GM18505 (cell line): Measurements from ENCODE around the gene NOTCH4.
A peak's percentile ranks its signal among the peaks of the same experiment; 100 is the strongest.
"Not testable (repeated sequence)": the region's sequence is repeated elsewhere in the genome, so short reads cannot be mapped to it uniquely, and the experiment has no call there.

ENCODE experiments used
- ATAC-seq: cut with Tn5 transposase; IDR thresholded peaks from one replicate; pipeline ENCODE4 v1.9.1; 2021; ENCODE audit not compliant: unreplicated experiment
- POLR2A ChIP-seq: IDR thresholded peaks from 4 replicates; pipeline ENCODE4 v1.6.1; 2011; ENCODE audit warnings: borderline replicate concordance; ENCODE audit not compliant: insufficient read depth, insufficient read length; ENCODE audit errors: extremely low read depth

Gene NOTCH4

GRCh38 chr6:32194388-32194787, 29.5 kb downstream of the NOTCH4 start:
- no peak for TF ChIP-seq POLR2A

GRCh38 chr6:32193096-32193495, 30.8 kb downstream of the NOTCH4 start:
- ATAC-seq, result not testable (repeated sequence)

More at GRCh38 chr6:32194388-32194787, 29.5 kb downstream of the NOTCH4 start:
- no peak for ATAC-seq

GRCh38 chr6:32192608-32193039, 31.2 kb downstream of the NOTCH4 start, which contains the start of gene GPSM3:
Gene GPSM3, minus strand, starts transcription at chr6:32192643. Its CDS starts 130 bp downstream, at chr6:32192513.
- peak; percentile 72 for TF ChIP-seq POLR2A
- ATAC-seq, result no peak

GRCh38 chr6:32191696-32192607, 31.9 kb downstream of the NOTCH4 start:
- ATAC-seq, result no peak

GRCh38 chr6:32190911-32191677, 32.8 kb downstream of the NOTCH4 start:
- ATAC-seq, result no peak
- no peak for TF ChIP-seq POLR2A

More at GRCh38 chr6:32191696-32192607, 31.9 kb downstream of the NOTCH4 start:
- peak; percentile 41 for TF ChIP-seq POLR2A

GRCh38 chr6:32190054-32190851, 33.6 kb downstream of the NOTCH4 start, which contains the start of gene PBX2:
Gene PBX2, minus strand, starts transcription at chr6:32190202. Its CDS starts 287 bp downstream, at chr6:32189915.
- peak; percentile 84 for TF ChIP-seq POLR2A
- peak; percentile 59 for ATAC-seq

GRCh38 chr6:32189742-32190053, 34.2 kb downstream of the NOTCH4 start:
- TF ChIP-seq POLR2A, result no peak
- ATAC-seq, result no peak

- ATAC-seq, result no peak
- no peak for TF ChIP-seq POLR2A
These were observed 34.7 kb downstream of the NOTCH4 start for GRCh38 chr6:32189069-32189741.

GRCh38 chr6:32188381-32189068, 35.3 kb downstream of the NOTCH4 start:
- no peak for TF ChIP-seq POLR2A
- ATAC-seq, result no peak

GRCh38 chr6:32187725-32188380, 36.0 kb downstream of the NOTCH4 start:
- not testable (repeated sequence) for ATAC-seq

GRCh38 chr6:32187009-32187709, 36.7 kb downstream of the NOTCH4 start:
- TF ChIP-seq POLR2A, result no peak
- ATAC-seq, result no peak

- ATAC-seq, result not testable (repeated sequence)
These were observed 37.6 kb downstream of the NOTCH4 start for GRCh38 chr6:32186151-32186840.

- not testable (repeated sequence) for ATAC-seq
These were observed 38.2 kb downstream of the NOTCH4 start for GRCh38 chr6:32185681-32186131.
